Measurements from ENCODE around the gene NR2C2AP.

The NR2C2AP gene

GRCh38 chr19:19214892-19215291 is 11.7 kb upstream of the NR2C2AP start:
- DNase-seq (ENCODE audit: low read depth) = no peak

GRCh38 chr19:19214159-19214490 is 10.9 kb upstream of the NR2C2AP start:
- no peak for DNase-seq (ENCODE audit: low read depth)

- no peak for DNase-seq (ENCODE audit: low read depth)
These were observed 10.4 kb upstream of the NR2C2AP start for GRCh38 chr19:19213426-19214158.

GRCh38 chr19:19212916-19213315 is 9.7 kb upstream of the NR2C2AP start:
- DNase-seq (ENCODE audit: low read depth) = no peak

GRCh38 chr19:19211499-19212420 is 8.5 kb upstream of the NR2C2AP start, which contains the start of gene NCAN:
TSS of gene NCAN (plus strand) at chr19:19211958. CDS start at chr19:19216954, 4,996 bp downstream.
- DNase-seq (ENCODE audit: low read depth) = no peak

- DNase-seq (ENCODE audit: low read depth) = no peak
These were observed 6.2 kb upstream of the NR2C2AP start for GRCh38 chr19:19209372-19209771.

- DNase-seq (ENCODE audit: low read depth) = no peak
These were observed 4.7 kb upstream of the NR2C2AP start for GRCh38 chr19:19207637-19208572.

GRCh38 chr19:19206938-19207337 is 3.7 kb upstream of the NR2C2AP start:
- no peak for DNase-seq (ENCODE audit: low read depth)

- no peak for DNase-seq (ENCODE audit: low read depth)
These were observed 2.5 kb upstream of the NR2C2AP start for GRCh38 chr19:19205416-19206410.

- DNase-seq (ENCODE audit: low read depth) = no peak
These were observed 967 bp upstream of the NR2C2AP start for GRCh38 chr19:19204181-19204580.

- no peak for DNase-seq (ENCODE audit: low read depth)
These were observed 555 bp downstream of the NR2C2AP start for GRCh38 chr19:19202707-19203011.

- DNase-seq (ENCODE audit: low read depth) = no peak
These were observed 1.2 kb downstream of the NR2C2AP start for GRCh38 chr19:19201697-19202630.

- DNase-seq (ENCODE audit: low read depth) = no peak
These were observed 9.3 kb downstream of the NR2C2AP start for GRCh38 chr19:19193926-19194325.

GRCh38 chr19:19192910-19193423 is 10.2 kb downstream of the NR2C2AP start:
- DNase-seq (ENCODE audit: low read depth) = no peak

- DNase-seq (ENCODE audit: low read depth) = peak; percentile 99
These were observed 10.9 kb downstream of the NR2C2AP start, which contains the start of the genes BORCS8 and RFXANK for GRCh38 chr19:19192078-19192882. TSS of gene BORCS8 (minus strand) at chr19:19192152. CDS start at chr19:19192117, 35 bp downstream. TSS of gene RFXANK (plus strand) at chr19:19192258. CDS start at chr19:19193947, 1,689 bp downstream.

- no peak for DNase-seq (ENCODE audit: low read depth)
These were observed 11.5 kb downstream of the NR2C2AP start for GRCh38 chr19:19191768-19192077.

- no peak for DNase-seq (ENCODE audit: low read depth)
These were observed 16.5 kb downstream of the NR2C2AP start for GRCh38 chr19:19186742-19187141.

GRCh38 chr19:19185853-19186740 is 17.1 kb downstream of the NR2C2AP start:
- peak; percentile 50 for DNase-seq (ENCODE audit: low read depth)
